Measurements from ENCODE around the gene PTGER3. TPM values are rescaled to one million over a fixed set of nuclear protein-coding genes. Genes with fewer than 3 reads are reported as not detected.
"Not testable (repeated sequence)": the region's sequence is repeated elsewhere in the genome, so short reads cannot be mapped to it uniquely, and the experiment has no call there.

PTGER3 gene
- total RNA-seq, 1 experiment from 2014 or later, result not detected

DNA sequence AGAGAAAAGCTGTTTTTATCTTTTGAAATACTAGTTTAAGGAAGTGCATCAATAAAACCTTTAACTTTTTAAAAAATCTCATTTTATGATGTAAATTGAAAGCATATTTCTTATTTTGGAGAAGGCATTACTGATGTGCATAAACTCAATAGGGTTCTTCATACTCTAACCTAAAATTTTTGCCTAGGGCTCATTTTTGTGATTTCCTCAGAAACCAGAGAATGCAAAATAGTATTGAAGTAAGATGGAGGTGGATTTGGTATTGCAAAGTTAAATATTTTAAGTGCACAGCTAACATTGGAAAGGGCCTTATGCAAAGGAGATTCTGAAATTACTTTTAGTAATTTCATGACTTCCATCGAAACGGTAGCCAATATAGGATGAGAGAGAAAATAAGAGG, 101.9 kb downstream of the PTGER3 start:
- Mint-ChIP-seq H3K4me1 (ENCODE audit: low read depth, unreplicated experiment) (no peaks in the 10 kb centered on the region), H3K27me3 (ENCODE audit: insufficient read depth, unreplicated experiment) (no peaks in the 10 kb centered on the region), H3K9me3 (ENCODE audit: unreplicated experiment) (no peaks in the 10 kb centered on the region), H3K36me3 (ENCODE audit: insufficient read depth, unreplicated experiment) (no peaks in the 10 kb centered on the region), H3K4me3 (ENCODE audit: unreplicated experiment) (no peak overlapping the region), H3K27ac (ENCODE audit: unreplicated experiment) (no peak overlapping the region)
- Histone ChIP-seq H3K9me3 (no peaks in the 10 kb centered on the region), H3K27me3 (replicated peaks; ENCODE audit: control insufficient read depth, insufficient read depth, low read length) (no peaks in the 10 kb centered on the region), H3K36me3 (ENCODE audit: control insufficient read depth, insufficient read depth, low read length) (no peaks in the 10 kb centered on the region), H3K4me1 (no peaks in the 10 kb centered on the region), H3K4me3 (ENCODE audit: low read depth, low read length) (no peak overlapping the region)
- BruUV-seq (replicated peaks), result no TSS peak
- DNase-seq, result no peak
- TF ChIP-seq, protein P1, sequence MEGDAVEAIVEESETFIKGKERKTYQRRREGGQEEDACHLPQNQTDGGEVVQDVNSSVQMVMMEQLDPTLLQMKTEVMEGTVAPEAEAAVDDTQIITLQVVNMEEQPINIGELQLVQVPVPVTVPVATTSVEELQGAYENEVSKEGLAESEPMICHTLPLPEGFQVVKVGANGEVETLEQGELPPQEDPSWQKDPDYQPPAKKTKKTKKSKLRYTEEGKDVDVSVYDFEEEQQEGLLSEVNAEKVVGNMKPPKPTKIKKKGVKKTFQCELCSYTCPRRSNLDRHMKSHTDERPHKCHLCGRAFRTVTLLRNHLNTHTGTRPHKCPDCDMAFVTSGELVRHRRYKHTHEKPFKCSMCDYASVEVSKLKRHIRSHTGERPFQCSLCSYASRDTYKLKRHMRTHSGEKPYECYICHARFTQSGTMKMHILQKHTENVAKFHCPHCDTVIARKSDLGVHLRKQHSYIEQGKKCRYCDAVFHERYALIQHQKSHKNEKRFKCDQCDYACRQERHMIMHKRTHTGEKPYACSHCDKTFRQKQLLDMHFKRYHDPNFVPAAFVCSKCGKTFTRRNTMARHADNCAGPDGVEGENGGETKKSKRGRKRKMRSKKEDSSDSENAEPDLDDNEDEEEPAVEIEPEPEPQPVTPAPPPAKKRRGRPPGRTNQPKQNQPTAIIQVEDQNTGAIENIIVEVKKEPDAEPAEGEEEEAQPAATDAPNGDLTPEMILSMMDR (IDR thresholded peaks at IDR 0.05; ENCODE audit: insufficient read depth in 1 of 2, low read depth in 1 of 2, low read length in 1 of 2, severe bottlenecking in 1 of 2, unreplicated experiment in 1 of 2), result no peak
- intact Hi-C loops (cut with micrococcal nuclease; ENCODE audit: unreplicated experiment), result no loop called here
- POLR2A ChIA-PET, result no interaction called here
- CTCF ChIA-PET, result no interaction called here

DNA sequence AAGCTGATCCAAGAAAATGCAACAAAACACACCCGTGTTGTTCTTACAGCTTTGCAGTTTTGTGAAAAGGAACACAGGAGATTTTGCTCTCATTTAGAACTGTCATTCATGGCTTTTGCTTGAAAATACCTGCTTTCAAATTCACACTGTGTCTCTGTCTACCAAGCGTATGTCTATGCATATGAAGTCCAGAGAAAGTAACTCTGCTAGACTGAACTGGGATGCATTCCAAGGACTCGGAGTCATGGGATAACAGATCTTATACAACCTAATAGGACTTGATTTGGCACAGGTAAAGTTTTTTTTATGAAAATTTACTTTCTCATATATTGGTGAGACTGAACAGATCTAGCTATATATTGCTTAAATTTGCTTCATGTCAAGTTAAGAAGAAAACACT, 102.4 kb downstream of the PTGER3 start:
- ChIA-PET POLR2A (no interaction called here), CTCF (no interaction called here)
- Histone ChIP-seq H3K4me1 (no peaks in the 10 kb centered on the region), H3K27me3 (replicated peaks; ENCODE audit: control insufficient read depth, insufficient read depth, low read length) (no peaks in the 10 kb centered on the region), H3K36me3 (ENCODE audit: control insufficient read depth, insufficient read depth, low read length) (no peaks in the 10 kb centered on the region), H3K9me3 (no peaks in the 10 kb centered on the region), H3K4me3 (ENCODE audit: low read depth, low read length) (no peak overlapping the region)
- no TSS peak for BruUV-seq (replicated peaks)
- H3K36me3 Mint-ChIP-seq (ENCODE audit: insufficient read depth, unreplicated experiment), result no peaks in the 10 kb centered on the region
- no peak for DNase-seq
- no peaks in the 10 kb centered on the region for H3K27me3 Mint-ChIP-seq (ENCODE audit: insufficient read depth, unreplicated experiment)
- intact Hi-C loops (cut with micrococcal nuclease; ENCODE audit: unreplicated experiment), result no loop called here
- no peak overlapping the region for H3K27ac Mint-ChIP-seq (ENCODE audit: unreplicated experiment)
- TF ChIP-seq, protein P1 (IDR thresholded peaks at IDR 0.05; ENCODE audit: insufficient read depth in 1 of 2, low read depth in 1 of 2, low read length in 1 of 2, severe bottlenecking in 1 of 2, unreplicated experiment in 1 of 2), result no peak
- H3K4me1 Mint-ChIP-seq (ENCODE audit: low read depth, unreplicated experiment), result no peaks in the 10 kb centered on the region
- no peak overlapping the region for H3K4me3 Mint-ChIP-seq (ENCODE audit: unreplicated experiment)
- H3K9me3 Mint-ChIP-seq (ENCODE audit: unreplicated experiment), result no peaks in the 10 kb centered on the region

DNA sequence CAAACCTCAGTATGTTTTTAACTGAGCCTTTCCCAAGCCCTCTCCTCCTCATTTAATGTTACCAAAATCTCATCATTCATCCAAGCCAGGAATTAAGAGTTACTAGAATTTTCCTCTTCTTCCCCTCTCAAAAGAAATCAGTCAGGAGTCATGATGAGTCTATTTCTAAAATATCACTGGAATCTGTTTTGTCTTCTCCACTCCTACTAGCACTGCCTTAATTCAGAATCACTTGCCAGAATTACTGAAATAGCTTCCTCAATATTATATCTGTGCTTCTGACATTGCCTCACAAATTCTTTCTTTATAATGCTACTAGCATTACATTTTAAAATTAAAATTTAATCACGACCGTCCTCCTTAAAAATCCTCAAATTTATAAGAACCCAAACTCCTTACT, 106.1 kb downstream of the PTGER3 start:
- H3K27me3 Mint-ChIP-seq (ENCODE audit: insufficient read depth, unreplicated experiment), result no peaks in the 10 kb centered on the region
- Histone ChIP-seq H3K4me3 (ENCODE audit: low read depth, low read length) (no peak overlapping the region), H3K27me3 (replicated peaks; ENCODE audit: control insufficient read depth, insufficient read depth, low read length) (no peaks in the 10 kb centered on the region), H3K36me3 (ENCODE audit: control insufficient read depth, insufficient read depth, low read length) (no peaks in the 10 kb centered on the region), H3K9me3 (no peaks in the 10 kb centered on the region), H3K4me1 (no peaks in the 10 kb centered on the region)
- H3K36me3 Mint-ChIP-seq (ENCODE audit: insufficient read depth, unreplicated experiment), result no peaks in the 10 kb centered on the region
- H3K4me1 Mint-ChIP-seq (ENCODE audit: low read depth, unreplicated experiment), result no peaks in the 10 kb centered on the region
- no peaks in the 10 kb centered on the region for H3K9me3 Mint-ChIP-seq (ENCODE audit: unreplicated experiment)
- TF ChIP-seq, protein P1 (IDR thresholded peaks at IDR 0.05; ENCODE audit: insufficient read depth in 1 of 2, low read depth in 1 of 2, low read length in 1 of 2, severe bottlenecking in 1 of 2, unreplicated experiment in 1 of 2), result no peak
- POLR2A ChIA-PET, result no interaction called here
- no TSS peak for BruUV-seq (replicated peaks)
- intact Hi-C loops (cut with micrococcal nuclease; ENCODE audit: unreplicated experiment), result no loop called here
- CTCF ChIA-PET, result no interaction called here
- DNase-seq, result no peak
- H3K4me3 Mint-ChIP-seq (ENCODE audit: unreplicated experiment), result no peak overlapping the region
- H3K27ac Mint-ChIP-seq (ENCODE audit: unreplicated experiment), result no peak overlapping the region

DNA sequence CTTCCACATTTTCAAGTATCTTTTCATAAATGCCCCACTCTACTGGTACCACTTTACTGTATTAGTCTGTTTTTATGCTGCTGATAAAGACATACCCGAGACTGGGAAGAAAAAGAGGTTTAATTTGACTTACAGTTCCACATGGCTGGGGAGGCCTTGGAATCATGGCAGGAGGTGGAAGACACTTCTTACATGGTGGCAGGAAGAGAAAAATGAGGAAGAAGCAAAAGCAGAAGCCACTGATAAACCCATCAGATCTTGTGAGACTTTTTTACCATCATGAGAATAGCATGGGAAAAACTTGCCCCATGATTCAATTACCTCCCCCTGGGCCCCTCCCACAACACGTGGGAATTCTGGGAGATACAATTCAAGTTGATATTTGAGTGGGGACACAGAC, 107.2 kb downstream of the PTGER3 start:
- H3K9me3 Mint-ChIP-seq (ENCODE audit: unreplicated experiment); H3K36me3 Mint-ChIP-seq (ENCODE audit: insufficient read depth, unreplicated experiment); H3K4me3 Mint-ChIP-seq (ENCODE audit: unreplicated experiment); H3K9me3 ChIP-seq; H3K27me3 Mint-ChIP-seq (ENCODE audit: insufficient read depth, unreplicated experiment); DNase-seq; H3K27me3 ChIP-seq (replicated peaks; ENCODE audit: control insufficient read depth, insufficient read depth, low read length); H3K4me1 ChIP-seq; H3K27ac Mint-ChIP-seq (ENCODE audit: unreplicated experiment); H3K4me1 Mint-ChIP-seq (ENCODE audit: low read depth, unreplicated experiment); BruUV-seq (replicated peaks); H3K4me3 ChIP-seq (ENCODE audit: low read depth, low read length); CTCF ChIA-PET; H3K36me3 ChIP-seq (ENCODE audit: control insufficient read depth, insufficient read depth, low read length); POLR2A ChIA-PET; intact Hi-C loops (cut with micrococcal nuclease; ENCODE audit: unreplicated experiment): not testable (repeated sequence)
